Activated T-helper 2 cell treated with anti-CD3 and anti-CD28 coated beads, Interferon-gamma antibody, Interleukin-2, Interleukin-4, amounts not matched to agents 10 μg/mL and 5 μg/mL and 100 μg/mL, durations not matched to agents 14 hours and 24 hours and 36 hours (primary cell): ENCODE results near the gene CACNA2D3. TPM values are rescaled to one million over a fixed set of nuclear protein-coding genes. Genes with fewer than 3 reads are reported as not detected.
"Not testable (repeated sequence)": the region's sequence is repeated elsewhere in the genome, so short reads cannot be mapped to it uniquely, and the experiment has no call there.

Source experiments
- DNase-seq: peaks from one replicate; pipeline ENCODE4 v3.0.0; 2021; ENCODE audit warnings: low spot score
- H3K27ac Mint-ChIP-seq: one replicate; pipeline ENCODE4 v1.8.0; 2021; ENCODE audit warnings: mixed read lengths
- H3K27me3 Mint-ChIP-seq: one replicate; pipeline ENCODE4 v1.8.0; 2021; ENCODE audit warnings: low read depth, mixed read lengths
- H3K36me3 Mint-ChIP-seq: one replicate; pipeline ENCODE4 v1.8.0; 2021; ENCODE audit warnings: low read depth, mixed read lengths
- H3K4me1 Mint-ChIP-seq: one replicate; pipeline ENCODE4 v1.8.0; 2021; ENCODE audit warnings: low read depth, mixed read lengths
- H3K4me3 Mint-ChIP-seq: one replicate; pipeline ENCODE4 v1.8.0; 2021; ENCODE audit warnings: low read depth, mild to moderate bottlenecking, moderate library complexity, mixed read lengths
- H3K9me3 Mint-ChIP-seq: one replicate; pipeline ENCODE4 v1.8.0; 2021; ENCODE audit warnings: mixed read lengths
- intact Hi-C: fragments of 100-400 bp; cut with micrococcal nuclease; formaldehyde crosslinking; loops from one replicate; pipeline ENCODE4 v1.15.1; 2023
- total RNA-seq: library from RNA; stranded (reverse); gene quantifications from 2 replicates; pipeline ENCODE4 v1.2.3, GENCODE V29; 2022

CACNA2D3 gene
- total RNA-seq, 1 donor from 2014 or later = not detected

DNA sequence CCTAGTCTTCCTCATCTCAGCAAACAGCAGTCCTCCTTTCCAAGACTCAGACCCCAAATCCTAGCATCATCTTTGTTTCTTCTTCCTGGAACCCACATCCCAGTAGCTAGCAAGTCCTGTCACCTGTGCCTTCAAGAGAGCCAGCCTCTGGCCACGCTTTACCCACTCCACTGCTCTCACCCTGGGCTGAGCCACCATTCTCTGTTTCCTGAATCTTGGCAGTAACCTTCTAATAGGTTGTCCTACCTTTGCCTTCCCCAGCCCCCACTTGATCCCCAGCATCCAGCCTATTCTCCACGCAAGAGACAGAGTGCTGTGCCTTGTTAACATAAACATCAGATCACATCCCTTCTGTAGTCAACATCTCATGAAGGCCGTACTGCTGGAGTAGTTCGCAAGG is 482.1 kb downstream of the CACNA2D3 start:
- intact Hi-C loops = no loop called here
- H3K4me1 Mint-ChIP-seq = no peaks in the 10 kb centered on the region
- no peak overlapping the region for H3K4me3 Mint-ChIP-seq
- no peak for DNase-seq
- no peak overlapping the region for H3K27ac Mint-ChIP-seq
- H3K36me3 Mint-ChIP-seq = no peaks in the 10 kb centered on the region
- H3K9me3 Mint-ChIP-seq = no peaks in the 10 kb centered on the region
- H3K27me3 Mint-ChIP-seq = no peaks in the 10 kb centered on the region

DNA sequence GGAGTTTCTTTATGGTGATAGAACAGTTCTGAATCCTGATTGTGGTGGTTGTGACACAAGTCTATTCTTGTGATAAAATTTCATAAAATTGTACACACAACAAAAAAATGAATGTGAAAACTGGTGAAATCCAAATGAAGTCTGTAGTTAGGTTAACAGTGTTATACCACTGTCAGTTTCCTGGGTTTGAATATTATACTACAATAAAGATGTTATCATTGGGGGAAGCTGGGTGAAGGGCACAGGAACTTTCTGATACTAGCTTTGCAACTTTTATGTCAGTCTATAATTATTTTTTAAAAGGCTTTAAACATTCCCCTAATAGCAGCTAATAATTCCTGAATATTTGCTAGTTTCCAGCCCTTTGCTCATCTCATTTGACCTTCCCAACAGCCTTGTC is 485.7 kb downstream of the CACNA2D3 start:
- Mint-ChIP-seq H3K36me3 (no peaks in the 10 kb centered on the region), H3K4me3 (no peak overlapping the region), H3K27ac (no peak overlapping the region), H3K27me3 (no peaks in the 10 kb centered on the region), H3K4me1 (no peaks in the 10 kb centered on the region), H3K9me3 (no peaks in the 10 kb centered on the region)
- no peak for DNase-seq
- intact Hi-C loops = no loop called here

DNA sequence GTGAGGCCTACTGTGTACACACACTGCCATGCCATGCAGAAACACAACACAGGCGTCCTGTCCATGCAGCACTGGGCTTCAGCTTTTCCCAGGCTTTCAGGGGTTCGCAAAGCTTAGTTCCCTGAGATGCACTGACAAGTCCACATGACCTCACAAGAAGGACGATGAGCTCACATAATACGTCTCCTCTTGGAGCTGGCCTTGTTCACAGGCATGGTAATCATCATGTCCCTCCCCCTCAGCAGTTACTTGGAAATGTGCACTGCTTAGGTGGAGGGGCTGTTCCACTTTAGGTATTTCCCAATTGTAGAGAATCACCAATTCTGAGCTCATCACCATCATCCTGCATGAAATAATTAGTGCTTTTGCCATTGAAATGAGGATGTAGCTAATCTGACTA is 496.7 kb downstream of the CACNA2D3 start:
- H3K27me3 Mint-ChIP-seq = no peaks in the 10 kb centered on the region
- H3K4me3 Mint-ChIP-seq = no peak overlapping the region
- no peaks in the 10 kb centered on the region for H3K4me1 Mint-ChIP-seq
- H3K36me3 Mint-ChIP-seq = no peaks in the 10 kb centered on the region
- DNase-seq = no peak
- H3K27ac Mint-ChIP-seq = no peak overlapping the region
- intact Hi-C loops = no loop called here
- no peaks in the 10 kb centered on the region for H3K9me3 Mint-ChIP-seq

DNA sequence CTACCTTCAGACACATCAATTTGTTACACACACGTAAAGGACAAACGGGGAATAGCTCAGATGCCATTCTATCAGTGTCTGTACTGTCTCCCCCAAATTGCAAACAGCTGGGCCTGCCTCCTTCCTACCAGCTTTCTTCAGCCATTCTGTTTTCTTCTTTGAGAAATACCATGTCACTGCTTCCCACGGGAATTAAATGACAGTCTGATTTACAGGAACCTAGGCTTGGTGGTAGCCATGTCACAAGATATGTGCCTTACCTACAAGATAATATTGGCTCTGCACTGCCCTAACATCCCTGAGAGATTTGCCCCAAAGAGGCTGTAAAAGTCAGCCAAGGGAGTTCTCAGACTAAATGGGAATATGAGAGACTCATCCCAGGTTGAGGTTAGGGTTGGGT is 497.2 kb downstream of the CACNA2D3 start:
- Mint-ChIP-seq H3K27ac (no peak overlapping the region), H3K9me3 (no peaks in the 10 kb centered on the region), H3K27me3 (no peaks in the 10 kb centered on the region), H3K36me3 (no peaks in the 10 kb centered on the region), H3K4me1 (no peaks in the 10 kb centered on the region), H3K4me3 (no peak overlapping the region)
- intact Hi-C loops = no loop called here
- DNase-seq = no peak

DNA sequence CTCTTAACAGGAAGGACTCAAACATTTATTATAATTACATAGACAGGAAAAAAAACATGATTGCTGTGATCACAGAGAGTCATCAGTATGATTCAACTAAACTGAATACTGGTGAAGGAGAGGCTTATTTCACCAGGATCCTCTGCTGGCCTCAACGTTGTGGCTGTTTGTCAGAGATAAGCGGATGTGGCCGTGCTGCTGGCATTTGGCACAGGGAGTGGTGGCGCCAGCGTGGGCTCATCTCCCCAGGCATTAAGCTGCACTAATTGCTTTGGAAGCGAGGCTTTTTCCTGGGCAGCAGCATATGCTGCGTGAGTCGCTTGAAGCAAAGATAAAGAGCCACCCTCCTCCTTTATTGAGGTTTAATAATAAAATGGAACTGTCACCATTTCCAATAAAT is 498.8 kb downstream of the CACNA2D3 start:
- H3K4me1 Mint-ChIP-seq = no peaks in the 10 kb centered on the region

DNA sequence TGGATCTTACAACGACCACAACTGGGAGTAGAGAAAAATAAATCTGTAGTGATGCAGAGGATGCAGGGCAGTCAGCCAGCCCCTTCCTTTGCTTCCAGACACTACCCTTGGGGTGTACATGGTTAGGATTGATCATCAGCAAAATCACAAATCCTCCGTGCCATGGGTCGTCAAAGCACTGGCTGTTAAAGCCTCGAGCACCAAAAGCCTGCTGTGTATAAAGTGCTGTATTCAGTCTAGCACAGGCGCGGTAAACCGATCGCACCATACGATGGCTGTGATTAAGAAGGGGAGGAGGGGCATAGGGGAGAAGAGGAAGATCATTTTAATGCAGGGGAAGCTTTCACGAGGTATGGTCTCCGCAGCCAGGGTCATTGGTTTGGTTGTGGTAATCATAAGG is 500.3 kb downstream of the CACNA2D3 start:
- Mint-ChIP-seq H3K36me3 (no peaks in the 10 kb centered on the region), H3K27me3 (no peaks in the 10 kb centered on the region), H3K4me3 (no peak overlapping the region), H3K9me3 (peaks cover 8% of the 10 kb centered on the region), H3K4me1 (no peaks in the 10 kb centered on the region), H3K27ac (no peak overlapping the region)
- intact Hi-C loops = no loop called here
- DNase-seq = no peak

More for the DNA sequence above, 498.8 kb downstream of the CACNA2D3 start:
- H3K36me3 Mint-ChIP-seq = no peaks in the 10 kb centered on the region
- H3K9me3 Mint-ChIP-seq = no peaks in the 10 kb centered on the region
- H3K27ac Mint-ChIP-seq = no peak overlapping the region
- no peak overlapping the region for H3K4me3 Mint-ChIP-seq
- no peak for DNase-seq
- intact Hi-C loops = no loop called here
- H3K27me3 Mint-ChIP-seq = no peaks in the 10 kb centered on the region

DNA sequence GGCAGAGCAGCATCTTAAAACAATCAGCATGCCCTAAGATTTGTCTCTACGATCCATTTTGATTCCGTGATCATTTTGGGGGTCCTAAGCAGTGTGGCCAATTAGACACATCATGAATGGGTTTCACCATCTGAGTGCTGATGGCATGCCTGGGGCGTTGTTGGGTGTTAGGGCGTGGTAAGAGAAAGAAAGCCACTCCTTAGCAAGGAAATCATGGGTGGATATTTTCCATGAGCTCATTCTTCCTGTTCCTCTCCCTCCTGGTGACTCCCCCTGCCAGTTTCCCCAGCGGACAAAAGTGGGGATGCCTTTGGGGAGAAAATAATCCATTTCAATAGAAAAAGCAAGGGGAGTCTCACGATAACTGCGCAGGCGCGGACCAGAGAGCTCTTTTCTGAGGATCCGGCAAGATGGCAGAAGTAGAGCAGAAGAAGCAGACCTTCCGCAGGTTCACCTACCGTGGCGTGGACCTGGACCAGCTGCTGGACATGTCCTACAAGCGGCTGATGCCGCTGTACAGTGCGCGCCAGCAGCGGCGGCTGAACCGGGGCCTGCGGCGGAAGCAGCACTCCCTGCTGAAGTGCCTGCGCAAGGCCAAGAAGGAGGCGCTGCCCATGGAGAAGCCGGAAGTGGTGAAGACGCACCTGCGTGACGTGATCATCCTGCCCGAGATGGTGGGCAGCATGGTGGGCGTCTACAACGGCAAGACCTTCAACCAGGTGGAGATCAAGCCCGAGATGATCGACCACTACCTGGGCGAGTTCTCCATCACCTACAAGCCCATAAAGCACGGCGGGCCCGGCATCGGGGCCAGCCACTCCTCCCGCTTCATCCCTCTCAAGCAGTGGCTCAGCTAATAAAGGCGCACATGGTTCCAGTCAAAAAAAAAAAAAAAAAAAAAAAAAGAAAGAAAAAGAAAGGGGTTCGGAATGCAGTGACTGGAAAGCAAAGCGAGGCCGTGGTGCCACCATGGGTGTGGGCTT is 503.7 kb downstream of the CACNA2D3 start:
- intact Hi-C loops = no loop called here
- Mint-ChIP-seq H3K4me1 (no peaks in the 10 kb centered on the region), H3K36me3 (no peaks in the 10 kb centered on the region), H3K27ac (no peak overlapping the region), H3K27me3 (no peaks in the 10 kb centered on the region), H3K4me3 (no peak overlapping the region), H3K9me3 (peaks cover 8% of the 10 kb centered on the region)
- DNase-seq = no peak

DNA sequence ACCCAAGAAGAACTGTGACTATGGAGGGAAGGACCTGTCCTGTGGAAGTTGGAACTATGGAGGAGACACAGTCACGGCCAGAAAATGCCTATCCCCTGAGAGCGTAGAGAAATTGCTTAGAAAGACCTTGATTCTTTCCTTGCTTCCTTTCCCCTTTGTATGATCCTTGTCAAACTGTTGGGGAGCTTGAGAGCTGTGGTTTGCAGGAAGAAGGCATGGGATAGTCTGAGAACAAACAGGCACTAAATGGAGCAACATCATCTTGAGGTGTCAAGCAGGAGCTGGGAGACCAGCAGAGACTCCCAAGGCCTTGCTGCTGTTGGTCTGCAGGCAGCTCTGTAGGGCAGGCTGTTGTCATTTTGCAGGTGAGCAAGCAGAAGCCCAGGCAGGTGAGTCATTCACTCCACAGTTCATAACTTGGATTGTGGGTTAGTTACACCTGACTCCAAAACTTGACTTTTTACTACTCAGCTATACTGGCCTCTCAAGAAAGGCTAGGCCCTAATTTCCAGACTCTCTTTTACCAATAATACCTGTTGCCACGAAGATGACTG is 506.6 kb downstream of the CACNA2D3 start:
- Mint-ChIP-seq H3K9me3 (peaks cover 8% of the 10 kb centered on the region), H3K4me3 (no peak overlapping the region), H3K36me3 (no peaks in the 10 kb centered on the region), H3K4me1 (no peaks in the 10 kb centered on the region), H3K27ac (no peak overlapping the region), H3K27me3 (no peaks in the 10 kb centered on the region)
- DNase-seq = no peak
- intact Hi-C loops = no loop called here

DNA sequence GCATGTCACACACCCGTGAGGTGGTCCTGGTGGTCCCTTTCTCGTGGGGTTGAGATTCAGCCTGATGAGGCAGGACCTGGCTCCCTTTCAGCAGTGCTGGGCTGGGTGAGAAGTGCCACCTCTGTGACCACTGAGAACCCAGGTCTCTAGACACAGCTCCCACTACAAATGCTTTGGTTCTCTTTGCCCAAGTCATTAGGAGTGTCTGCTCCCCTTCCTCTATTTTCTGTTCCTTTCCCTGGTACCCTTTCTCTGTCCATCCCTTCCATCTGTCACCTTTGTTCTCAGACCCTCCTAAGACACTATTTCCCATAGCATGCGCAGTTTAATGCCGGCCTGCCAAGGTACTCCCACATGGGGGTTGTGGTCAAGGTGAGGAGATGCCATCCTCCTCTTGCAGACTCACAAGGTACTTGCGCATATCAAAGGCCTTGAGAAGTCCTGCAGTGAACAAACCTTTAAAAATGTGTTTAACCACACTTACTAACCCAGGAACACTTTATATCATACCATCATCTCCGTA is 507.8 kb downstream of the CACNA2D3 start:
- H3K4me3 Mint-ChIP-seq = no peak overlapping the region
- no peaks in the 10 kb centered on the region for H3K4me1 Mint-ChIP-seq
- H3K27ac Mint-ChIP-seq = no peak overlapping the region
- H3K36me3 Mint-ChIP-seq = no peaks in the 10 kb centered on the region
- DNase-seq = no peak
- intact Hi-C loops = no loop called here
- peaks cover 8% of the 10 kb centered on the region for H3K9me3 Mint-ChIP-seq
- no peaks in the 10 kb centered on the region for H3K27me3 Mint-ChIP-seq

DNA sequence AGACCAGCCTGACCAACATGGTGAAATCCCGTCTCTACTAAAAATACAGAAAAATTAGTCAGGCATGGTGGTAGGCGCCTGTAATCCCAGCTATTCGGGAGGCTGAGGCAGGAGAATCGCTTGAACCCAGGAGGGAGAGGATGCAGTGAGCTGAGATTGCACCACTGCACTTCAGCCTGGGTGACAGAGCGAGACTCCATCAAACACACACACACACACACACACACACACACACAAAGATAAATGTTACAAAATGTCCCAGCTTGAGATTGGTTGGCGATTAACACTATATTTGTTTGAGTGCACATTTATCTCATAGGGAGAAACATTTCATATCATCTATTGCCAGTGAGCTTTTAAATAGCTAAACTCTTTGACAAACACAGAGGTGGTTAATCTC is 508.6 kb downstream of the CACNA2D3 start:
- H3K4me1 Mint-ChIP-seq, H3K27ac Mint-ChIP-seq, intact Hi-C loops, DNase-seq, H3K27me3 Mint-ChIP-seq, H3K9me3 Mint-ChIP-seq, H3K36me3 Mint-ChIP-seq, H3K4me3 Mint-ChIP-seq: not testable (repeated sequence)

DNA sequence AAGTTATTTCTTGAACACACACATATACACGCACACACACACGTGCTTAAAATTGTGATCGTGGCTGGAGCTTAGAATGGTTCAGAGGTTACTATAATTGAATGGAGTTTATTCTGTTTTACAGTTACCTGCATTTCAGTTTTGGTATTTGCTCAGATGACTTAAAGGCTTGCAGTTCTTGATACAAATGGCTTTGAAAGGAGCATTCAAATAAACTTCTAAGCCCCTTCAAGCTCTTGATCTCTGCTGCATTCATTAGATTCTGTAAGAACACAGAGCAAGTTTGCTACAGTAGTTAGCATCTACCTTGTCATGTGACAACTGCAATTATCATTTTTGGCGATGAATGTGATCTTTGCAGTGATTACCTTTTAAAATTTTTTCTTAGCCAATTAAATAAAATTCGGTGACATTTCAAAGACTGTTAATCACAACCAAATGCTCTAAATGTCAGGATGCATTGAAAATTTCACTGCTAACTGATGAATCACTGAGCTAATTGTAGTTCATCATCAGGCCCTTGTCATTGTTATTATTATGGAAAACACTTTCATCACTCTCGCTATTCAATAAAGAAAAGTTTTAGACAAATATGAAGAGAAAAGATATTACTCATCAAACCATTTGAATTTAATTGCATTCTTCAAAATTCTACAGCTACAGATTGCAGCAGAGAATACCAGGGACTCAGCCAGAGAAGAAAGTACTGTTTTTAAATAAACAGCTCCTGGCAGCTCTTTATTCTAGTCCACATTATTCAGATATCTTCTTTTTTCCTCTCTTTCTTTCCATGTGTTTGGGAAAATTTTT is 509.4 kb downstream of the CACNA2D3 start:
- no peak overlapping the region for H3K4me3 Mint-ChIP-seq

DNA sequence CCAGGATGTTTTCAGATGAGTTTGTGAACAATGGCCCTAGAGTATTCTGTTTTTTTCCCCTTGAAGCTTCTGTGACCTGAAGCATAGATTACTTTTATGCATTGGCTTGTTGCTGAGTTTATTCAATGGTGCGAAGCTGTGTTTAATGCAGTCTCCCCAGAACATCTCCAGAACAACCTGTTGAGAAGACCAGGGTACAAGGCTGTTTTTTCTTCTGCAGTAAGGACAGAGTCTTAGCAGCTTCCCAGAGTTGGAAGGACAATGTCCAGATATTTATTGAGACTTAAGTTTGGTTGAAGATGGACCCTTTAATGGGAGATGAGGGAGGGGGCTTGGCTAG is 509.9 kb downstream of the CACNA2D3 start:
- Mint-ChIP-seq H3K36me3 (no peaks in the 10 kb centered on the region), H3K4me3 (no peak overlapping the region), H3K27me3 (no peaks in the 10 kb centered on the region), H3K9me3 (peaks cover 3% of the 10 kb centered on the region), H3K27ac (no peak overlapping the region), H3K4me1 (no peaks in the 10 kb centered on the region)
- intact Hi-C loops = no loop called here
- no peak for DNase-seq

More for the DNA sequence above, 509.4 kb downstream of the CACNA2D3 start:
- no peak overlapping the region for H3K27ac Mint-ChIP-seq
- H3K36me3 Mint-ChIP-seq = no peaks in the 10 kb centered on the region
- H3K4me1 Mint-ChIP-seq = no peaks in the 10 kb centered on the region
- intact Hi-C loops = no loop called here
- DNase-seq = no peak
- H3K27me3 Mint-ChIP-seq = no peaks in the 10 kb centered on the region
- H3K9me3 Mint-ChIP-seq = peaks cover 8% of the 10 kb centered on the region

DNA sequence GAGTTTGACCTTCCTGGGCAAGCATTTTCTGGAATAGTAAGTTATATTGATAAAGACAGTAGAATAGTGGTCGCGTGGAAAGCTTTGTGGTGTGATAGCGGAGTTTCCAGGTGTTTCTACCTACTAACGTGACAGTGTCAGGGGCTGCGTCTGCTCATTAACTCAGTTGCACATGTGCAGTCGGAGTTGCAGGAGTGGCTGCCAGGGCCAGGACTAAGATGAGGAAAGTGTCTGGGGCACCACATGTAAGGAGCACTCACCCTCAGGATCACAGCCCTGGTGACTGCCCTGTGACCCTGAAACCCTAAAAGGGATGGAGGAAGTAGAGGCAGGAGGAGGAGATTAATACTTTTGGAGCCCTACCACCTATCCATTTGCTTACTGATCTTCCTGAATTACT is 510.5 kb downstream of the CACNA2D3 start:
- Mint-ChIP-seq H3K27me3 (peaks cover 4% of the 10 kb centered on the region), H3K9me3 (no peaks in the 10 kb centered on the region), H3K27ac (no peak overlapping the region), H3K4me3 (no peak overlapping the region), H3K4me1 (no peaks in the 10 kb centered on the region), H3K36me3 (no peaks in the 10 kb centered on the region)
- intact Hi-C loops = no loop called here
- no peak for DNase-seq
